Hepatocyte (in vitro differentiated cells): ENCODE measurements around the gene MRPL24. TPM values are rescaled to one million over a fixed set of nuclear protein-coding genes. Genes with fewer than 3 reads are reported as not detected.

Experiments used
- DNase-seq: peaks from one replicate; pipeline ENCODE4 v3.0.0-alpha.2; 2016; ENCODE audit warnings: low spot score
- H2AFZ ChIP-seq: fragments of 200-600 bp; sonication (generic); 2 replicates; pipeline ENCODE4 v1.6.0; 2016; ENCODE audit warnings: antibody characterized with exemption, mild to moderate bottlenecking
- H3K27ac ChIP-seq: fragments of 200-600 bp; sonication (generic); 2 replicates; pipeline ENCODE4 v1.5.1; 2016; ENCODE audit warnings: mild to moderate bottlenecking
- H3K27me3 ChIP-seq: fragments of 200-600 bp; sonication (generic); 2 replicates; pipeline ENCODE4 v1.6.1; 2016
- H3K36me3 ChIP-seq: fragments of 200-600 bp; sonication (generic); replicated peaks from 2 replicates; pipeline ENCODE4 v1.5.1; 2016; ENCODE audit warnings: low read depth; ENCODE audit not compliant: insufficient read depth
- H3K4me1 ChIP-seq: fragments of 200-600 bp; sonication (generic); 2 replicates; pipeline ENCODE4 v1.5.1; 2016; ENCODE audit warnings: mild to moderate bottlenecking, moderate library complexity; ENCODE audit not compliant: insufficient read depth
- H3K4me2 ChIP-seq: fragments of 200-600 bp; sonication (generic); 2 replicates; pipeline ENCODE4 v1.6.0; 2016
- H3K4me3 ChIP-seq: fragments of 200-600 bp; sonication (generic); 2 replicates; pipeline ENCODE4 v1.5.1; 2016; ENCODE audit warnings: mild to moderate bottlenecking
- H3K79me2 ChIP-seq: fragments of 200-600 bp; sonication (generic); 2 replicates; pipeline ENCODE4 v1.6.0; 2017; ENCODE audit warnings: mild to moderate bottlenecking
- H3K9me2 ChIP-seq: fragments of 200-600 bp; sonication (generic); replicated peaks from 2 replicates; pipeline ENCODE4 v1.6.0; 2017; ENCODE audit warnings: mild to moderate bottlenecking; ENCODE audit not compliant: insufficient read depth
- H3K9me3 ChIP-seq: fragments of 200-600 bp; sonication (generic); 2 replicates; pipeline ENCODE4 v1.5.1; 2016; ENCODE audit warnings: low read depth, mild to moderate bottlenecking
- H4K20me1 ChIP-seq: fragments of 200-600 bp; sonication (generic); 2 replicates; pipeline ENCODE4 v1.6.0; 2016; ENCODE audit warnings: mild to moderate bottlenecking; ENCODE audit not compliant: insufficient read depth, poor library complexity, severe bottlenecking
- CTCF ChIP-seq: fragments of 200-600 bp; sonication (generic); IDR thresholded peaks from 2 replicates; pipeline ENCODE4 v1.5.1; 2016; ENCODE audit warnings: antibody characterized with exemption, mild to moderate bottlenecking; ENCODE audit not compliant: poor library complexity
- EZH2 ChIP-seq: fragments of 200-600 bp; sonication (generic); IDR thresholded peaks from 2 replicates; pipeline ENCODE4 v1.6.1; 2016; ENCODE audit warnings: antibody characterized with exemption, mild to moderate bottlenecking, borderline replicate concordance
- EZH2phosphoT487 ChIP-seq: fragments of 200-600 bp; sonication (generic); IDR thresholded peaks from one replicate; pipeline ENCODE4 v1.6.1; 2018; ENCODE audit warnings: antibody characterized with exemption, mild to moderate bottlenecking, low read depth, moderate library complexity; ENCODE audit not compliant: unreplicated experiment, severe bottlenecking
- WGBS: methylation state at CpG from one replicate; pipeline ENCODE4 v1.1.6; 2016; ENCODE audit warnings: low lambda C conversion rate; ENCODE audit errors: missing lambda C conversion rate; 5-methylcytosine and 5-hydroxymethylcytosine counted together
- polyA plus RNA-seq: library from polyadenylated mRNA; unstranded; fragments of >200 nt; fragmentation: Nextera tagmentation; extraction: Ambion mirVana; gene quantifications from 2 replicates; pipeline ENCODE4 v1.2.1, GENCODE V29; 2016
- total RNA-seq: library from RNA; depleted of rRNA; stranded (reverse); fragments of >200 nt; gene quantifications from 2 replicates; pipeline ENCODE4 v1.2.3, GENCODE V29; 2014

The MRPL24 gene
- total and polyA plus RNA-seq, 2 experiments from 2014 or later, result 40.4 to 64.1 TPM

GRCh38 chr1:156750191-156750672 is 9.3 kb upstream of the MRPL24 start:
- peak overlapping the region; percentile 100 for H3K27ac ChIP-seq
- peaks cover 48% of the 10 kb centered on the region for H3K4me1 ChIP-seq
- no peak for TF ChIP-seq EZH2
- no peak for TF ChIP-seq EZH2phosphoT487
- no peak for TF ChIP-seq CTCF
- WGBS, result 10% methylated on average over 5 of the region's 5 CpGs
- H3K4me3 ChIP-seq, result peak overlapping the region; percentile 50
- H3K79me2 ChIP-seq, result peaks cover 75% of the 10 kb centered on the region
- peak overlapping the region; percentile 94 for H3K4me2 ChIP-seq
- H4K20me1 ChIP-seq, result no peaks in the 10 kb centered on the region
- peak; percentile 67 for DNase-seq
- no peaks in the 10 kb centered on the region for H3K9me3 ChIP-seq
- no peaks in the 10 kb centered on the region for H3K36me3 ChIP-seq
- H3K27me3 ChIP-seq, result no peaks in the 10 kb centered on the region
- H3K9me2 ChIP-seq, result no peaks in the 10 kb centered on the region
- no peak overlapping the region for H2AFZ ChIP-seq

- peak; percentile 44 for DNase-seq
- no peaks in the 10 kb centered on the region for H4K20me1 ChIP-seq
- H3K36me3 ChIP-seq, result no peaks in the 10 kb centered on the region
- H3K27me3 ChIP-seq, result no peaks in the 10 kb centered on the region
- H3K4me1 ChIP-seq, result peaks cover 48% of the 10 kb centered on the region
- peak overlapping the region; percentile 94 for H3K4me2 ChIP-seq
- no peaks in the 10 kb centered on the region for H3K9me2 ChIP-seq
- H2AFZ ChIP-seq, result no peak overlapping the region
- TF ChIP-seq EZH2phosphoT487 (no peak), CTCF (no peak), EZH2 (no peak)
- H3K27ac ChIP-seq, result peak overlapping the region; percentile 100
- WGBS, result 42% methylated on average over 8 of the region's 8 CpGs
- peaks cover 82% of the 10 kb centered on the region for H3K79me2 ChIP-seq
- H3K9me3 ChIP-seq, result no peaks in the 10 kb centered on the region
- H3K4me3 ChIP-seq, result peak overlapping the region; percentile 50
Observed at GRCh38 chr1:156749419-156750118, 8.7 kb upstream of the MRPL24 start.

- Histone ChIP-seq H3K4me1 (peaks cover 48% of the 10 kb centered on the region), H3K27ac (peak overlapping the region; percentile 100), H2AFZ (no peak overlapping the region), H3K36me3 (no peaks in the 10 kb centered on the region), H3K27me3 (no peaks in the 10 kb centered on the region), H3K9me2 (no peaks in the 10 kb centered on the region), H3K4me3 (peak overlapping the region; percentile 50), H3K9me3 (no peaks in the 10 kb centered on the region), H3K79me2 (peaks cover 78% of the 10 kb centered on the region), H3K4me2 (peak overlapping the region; percentile 94), H4K20me1 (no peaks in the 10 kb centered on the region)
- TF ChIP-seq EZH2, result no peak
- DNase-seq, result peak; percentile 70
- WGBS, result 41% methylated on average over 9 of the region's 9 CpGs
Observed at GRCh38 chr1:156748670-156749418, 8.0 kb upstream of the MRPL24 start.
